Endodermal cell (in vitro differentiated cells): ENCODE data around the gene ITSN1. TPM values are rescaled to one million over a fixed set of nuclear protein-coding genes. Genes with fewer than 3 reads are reported as not detected.

Source experiments
- DNase-seq: peaks from one replicate; pipeline ENCODE4 v3.0.0-alpha.2; 2017
- H3K27ac ChIP-seq: 2 replicates; pipeline ENCODE4 v1.5.1; 2013; ENCODE audit warnings: mild to moderate bottlenecking, low read depth, low read length, moderate library complexity
- H3K27me3 ChIP-seq: 2 replicates; pipeline ENCODE4 v1.6.1; 2013; ENCODE audit warnings: mild to moderate bottlenecking, low read length, moderate library complexity; ENCODE audit not compliant: insufficient read depth, control insufficient read depth, poor library complexity, severe bottlenecking
- H3K36me3 ChIP-seq: 2 replicates; pipeline ENCODE4 v1.7.0; 2013; ENCODE audit warnings: mild to moderate bottlenecking, low read length, moderate library complexity; ENCODE audit not compliant: control insufficient read depth, insufficient read depth
- H3K4me1 ChIP-seq: one replicate; pipeline ENCODE4 v1.7.0; 2013; ENCODE audit warnings: low read length; ENCODE audit not compliant: control insufficient read depth, insufficient read depth
- H3K4me3 ChIP-seq: 2 replicates; pipeline ENCODE4 v1.5.1; 2013; ENCODE audit warnings: mild to moderate bottlenecking, low read length, moderate library complexity
- H3K9ac ChIP-seq: 2 replicates; pipeline ENCODE4 v1.6.1; 2013; ENCODE audit warnings: mild to moderate bottlenecking, low read length, moderate library complexity; ENCODE audit not compliant: poor library complexity, severe bottlenecking; ENCODE audit errors: extremely low read depth
- H3K9me3 ChIP-seq: 2 replicates; pipeline ENCODE4 v1.6.1; 2013; ENCODE audit warnings: mild to moderate bottlenecking, low read length, moderate library complexity; ENCODE audit not compliant: control insufficient read depth
- H3K27ac Mint-ChIP-seq: 2 replicates; pipeline ENCODE4 v1.8.0; 2020; ENCODE audit warnings: mixed read lengths
- H3K27me3 Mint-ChIP-seq: 2 replicates; pipeline ENCODE4 v1.8.0; 2021; ENCODE audit warnings: mild to moderate bottlenecking, mixed read lengths; ENCODE audit not compliant: insufficient read depth
- H3K36me3 Mint-ChIP-seq: 2 replicates; pipeline ENCODE4 v1.8.0; 2020; ENCODE audit warnings: low read depth, mixed read lengths
- H3K4me1 Mint-ChIP-seq: 2 replicates; pipeline ENCODE4 v1.8.0; 2020; ENCODE audit warnings: mixed read lengths
- H3K4me3 Mint-ChIP-seq: 2 replicates; pipeline ENCODE4 v1.8.0; 2020; ENCODE audit warnings: mild to moderate bottlenecking, moderate library complexity, mixed read lengths
- H3K9me3 Mint-ChIP-seq: 2 replicates; pipeline ENCODE4 v1.8.0; 2020; ENCODE audit warnings: mild to moderate bottlenecking, mixed read lengths
- CTCF ChIP-seq: fragments of 200-600 bp; sonication (generic); conservative IDR thresholded peaks from 2 replicates; pipeline ENCODE4 v1.5.0; 2021; ENCODE audit warnings: antibody characterized with exemption, mild to moderate bottlenecking
- WGBS, 2 experiments: methylation state at CpG; one replicate each; pipeline versions ENCODE4 v1.1.5 to v1.1.7; 2013; ENCODE audit warnings: missing lambda C conversion rate in 2 of 2, mixed read lengths in 1 of 2; ENCODE audit not compliant: insufficient coverage in 1 of 2, insufficient read length in 1 of 2; 5-methylcytosine and 5-hydroxymethylcytosine counted together
- total RNA-seq, 2 donors: library from RNA; stranded (reverse); fragmentation: NEBNext Ultra II Directional in 1 of 2; extraction: Animal tissue kit (Norgen Biotek cat#: 25700) in 1 of 2; gene quantifications; 2 replicates in 1 of 2; 3 replicates in 1 of 2; pipeline ENCODE4 v1.2.1, GENCODE V29; 2021

Gene ITSN1
- total RNA-seq, 2 donors from 2014 or later = 89.6 to 104 TPM

DNA sequence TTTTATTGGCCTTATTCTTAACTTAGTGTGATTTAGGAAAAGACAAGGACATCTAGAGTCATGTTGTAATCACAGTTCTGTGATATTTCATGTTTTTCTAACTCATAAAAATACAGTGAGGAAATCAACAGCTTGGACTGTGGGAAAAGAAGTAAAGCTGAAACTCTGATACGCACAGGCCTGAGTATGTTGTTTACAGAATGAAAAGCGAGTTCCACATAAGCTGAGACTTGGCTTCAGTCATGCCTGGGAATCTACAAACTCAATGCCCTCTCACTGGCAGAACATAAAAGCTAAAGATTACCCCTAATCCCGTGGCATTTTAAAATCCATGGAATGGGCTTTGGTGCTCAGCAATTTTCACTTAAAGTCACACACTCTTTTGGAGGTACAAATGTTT lies 296.9 kb downstream of the ITSN1 start:
- H3K27ac Mint-ChIP-seq = no peak overlapping the region
- H3K4me3 ChIP-seq = no peak overlapping the region
- H3K9me3 ChIP-seq = peaks cover 8% of the 10 kb centered on the region
- H3K4me1 ChIP-seq = no peaks in the 10 kb centered on the region
- 98 to 100% methylated on average over 3 of the region's 3 CpGs for WGBS, 2 experiments
- no peaks in the 10 kb centered on the region for H3K36me3 ChIP-seq
- H3K4me3 Mint-ChIP-seq = no peak overlapping the region
- no peaks in the 10 kb centered on the region for H3K27me3 Mint-ChIP-seq
- H3K9me3 Mint-ChIP-seq = peaks cover 5% of the 10 kb centered on the region
- no peak overlapping the region for H3K9ac ChIP-seq
- no peak for DNase-seq
- H3K27ac ChIP-seq = no peak overlapping the region
- H3K27me3 ChIP-seq = peaks cover 32% of the 10 kb centered on the region
- peaks cover 4% of the 10 kb centered on the region for H3K4me1 Mint-ChIP-seq
- H3K36me3 Mint-ChIP-seq = peaks cover 26% of the 10 kb centered on the region
- TF ChIP-seq CTCF = no peak

DNA sequence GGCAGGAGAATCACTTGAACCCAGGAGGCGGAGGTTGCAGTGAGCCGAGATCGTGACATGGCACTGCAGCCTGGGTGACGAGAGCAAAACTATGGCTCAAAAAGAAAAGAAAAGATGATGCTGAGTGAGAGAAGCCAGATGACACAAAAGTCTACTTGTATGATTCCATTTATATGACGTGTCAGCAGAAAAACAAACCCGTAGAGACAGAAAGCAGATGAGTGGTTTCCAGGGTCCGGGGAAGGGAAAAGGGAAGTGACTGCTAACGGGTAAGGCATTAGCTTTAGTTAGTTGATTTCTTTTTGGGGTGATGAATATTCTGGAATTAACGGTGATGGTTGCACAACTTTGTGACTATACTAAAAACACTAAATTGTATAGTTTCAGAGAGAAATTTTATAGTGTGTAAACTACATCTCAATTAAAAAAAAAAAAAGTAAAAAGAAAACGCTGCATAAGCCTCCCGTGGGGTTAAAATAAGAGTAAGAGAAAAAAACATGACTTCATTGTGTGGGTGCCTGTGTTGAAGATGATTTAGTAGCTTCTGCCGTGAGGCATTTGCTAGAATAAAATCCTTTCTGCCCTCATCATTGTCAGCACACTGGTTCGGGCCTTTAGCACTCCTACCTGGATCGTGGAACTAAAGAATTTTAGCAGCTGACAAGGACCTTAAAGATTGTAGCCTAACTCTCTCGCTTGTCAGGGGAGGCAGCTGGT lies 298.0 kb downstream of the ITSN1 start:
- Histone ChIP-seq H3K36me3 (no peaks in the 10 kb centered on the region), H3K4me3 (no peak overlapping the region), H3K9ac (no peak overlapping the region), H3K4me1 (no peaks in the 10 kb centered on the region), H3K9me3 (peaks cover 17% of the 10 kb centered on the region), H3K27me3 (peaks cover 43% of the 10 kb centered on the region), H3K27ac (no peak overlapping the region)
- H3K36me3 Mint-ChIP-seq = peaks cover 31% of the 10 kb centered on the region
- H3K4me3 Mint-ChIP-seq = no peak overlapping the region
- no peak for TF ChIP-seq CTCF
- DNase-seq = no peak
- peaks cover 6% of the 10 kb centered on the region for H3K27me3 Mint-ChIP-seq
- WGBS, 2 experiments = 86 to 95% methylated on average over 8 to 14 of the region's 15 CpGs
- no peak overlapping the region for H3K27ac Mint-ChIP-seq
- peaks cover 16% of the 10 kb centered on the region for H3K9me3 Mint-ChIP-seq
- H3K4me1 Mint-ChIP-seq = peaks cover 4% of the 10 kb centered on the region

DNA sequence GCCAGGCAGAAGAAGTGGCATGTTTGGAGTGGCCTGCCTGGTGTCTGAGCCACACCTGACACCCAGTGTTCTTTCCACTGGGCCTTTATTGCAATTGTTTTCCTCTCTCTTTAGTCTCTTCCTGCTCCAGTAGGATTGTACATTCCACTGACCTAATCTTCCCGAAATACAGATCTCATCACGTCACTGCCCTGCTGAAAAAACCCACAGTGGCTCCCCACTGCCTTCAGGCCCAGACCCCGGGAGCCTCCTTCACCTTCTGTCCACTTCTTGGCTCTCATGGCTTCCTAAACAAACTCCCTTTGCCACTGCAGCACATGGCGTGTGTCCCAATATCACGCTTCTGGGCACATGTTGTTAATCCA lies 298.6 kb downstream of the ITSN1 start:
- no peak for DNase-seq
- Histone ChIP-seq H3K36me3 (no peaks in the 10 kb centered on the region), H3K27ac (no peak overlapping the region), H3K4me1 (no peaks in the 10 kb centered on the region), H3K9me3 (peaks cover 17% of the 10 kb centered on the region), H3K4me3 (no peak overlapping the region), H3K27me3 (peaks cover 45% of the 10 kb centered on the region), H3K9ac (no peak overlapping the region)
- 94% methylated on average over 3 to 5 of the region's 5 CpGs for WGBS, 2 experiments
- H3K27me3 Mint-ChIP-seq = peaks cover 6% of the 10 kb centered on the region
- peaks cover 31% of the 10 kb centered on the region for H3K36me3 Mint-ChIP-seq
- H3K4me1 Mint-ChIP-seq = peaks cover 4% of the 10 kb centered on the region
- H3K27ac Mint-ChIP-seq = no peak overlapping the region
- no peak overlapping the region for H3K4me3 Mint-ChIP-seq
- TF ChIP-seq CTCF = no peak
- H3K9me3 Mint-ChIP-seq = peaks cover 16% of the 10 kb centered on the region
